HEK293T (cell line): ENCODE data around the gene PRKAA2.
"Not testable (repeated sequence)": the region's sequence is repeated elsewhere in the genome, so short reads cannot be mapped to it uniquely, and the experiment has no call there.

Source experiments
- CTCF ChIA-PET: fragments of 350-600 bp; formaldehyde crosslinking; extraction: SDS; loops from one replicate; lab custom pipeline; 2021; ENCODE audit warnings: antibody characterized with exemption, inconsistent platforms; lab: Yijun Ruan, JAX
- POLR2A ChIA-PET: fragments of 350-600 bp; formaldehyde crosslinking; extraction: SDS; loops from one replicate; lab custom pipeline; 2020; ENCODE audit warnings: antibody characterized with exemption, inconsistent platforms; lab: Yijun Ruan, JAX
- DNase-seq: peaks from one replicate; pipeline ENCODE4 v3.0.0; 2012; ENCODE audit warnings: mixed read lengths; ENCODE audit errors: extremely low spot score
- ARNT ChIP-seq: fragments of 450-650 bp; IDR thresholded peaks from 2 replicates; pipeline ENCODE4 v1.6.1; 2017; ENCODE audit warnings: mild to moderate bottlenecking
- BHLHE40 ChIP-seq: fragments of 450-650 bp; IDR thresholded peaks from 2 replicates; pipeline ENCODE4 v1.6.1; 2016; ENCODE audit warnings: mild to moderate bottlenecking, moderate library complexity, borderline replicate concordance
- CTBP1 ChIP-seq: fragments of 450-650 bp; IDR thresholded peaks from 2 replicates; pipeline ENCODE4 v1.6.1; 2016; ENCODE audit warnings: borderline replicate concordance
- ELF4 ChIP-seq: fragments of 450-650 bp; IDR thresholded peaks from 2 replicates; pipeline ENCODE4 v1.6.1; 2017; ENCODE audit warnings: antibody characterized with exemption
- FOXA1 ChIP-seq: fragments of 450-650 bp; IDR thresholded peaks from 2 replicates; pipeline ENCODE4 v1.6.1; 2016; ENCODE audit warnings: mild to moderate bottlenecking
- FOXK2 ChIP-seq: fragments of 450-650 bp; IDR thresholded peaks from 2 replicates; pipeline ENCODE4 v1.6.1; 2016; ENCODE audit warnings: mild to moderate bottlenecking
- FOXM1 ChIP-seq: fragments of 450-650 bp; IDR thresholded peaks from 2 replicates; pipeline ENCODE4 v1.6.1; 2017; ENCODE audit warnings: mild to moderate bottlenecking, borderline replicate concordance
- HDGF ChIP-seq: fragments of 450-650 bp; IDR thresholded peaks from 2 replicates; pipeline ENCODE4 v1.6.1; 2017; ENCODE audit warnings: antibody characterized with exemption, borderline replicate concordance
- L3MBTL2 ChIP-seq: fragments of 450-650 bp; conservative IDR thresholded peaks from 2 replicates; pipeline ENCODE4 v1.6.1; 2016; ENCODE audit warnings: mild to moderate bottlenecking
- LEF1 ChIP-seq: fragments of 450-650 bp; IDR thresholded peaks from 2 replicates; pipeline ENCODE4 v1.6.1; 2017; ENCODE audit warnings: mild to moderate bottlenecking, borderline replicate concordance
- NFRKB ChIP-seq: fragments of 450-650 bp; IDR thresholded peaks from 2 replicates; pipeline ENCODE4 v1.6.1; 2016; ENCODE audit warnings: mild to moderate bottlenecking, moderate library complexity
- PKNOX1 ChIP-seq: fragments of 450-650 bp; IDR thresholded peaks from 2 replicates; pipeline ENCODE4 v1.6.1; 2016
- SP1 ChIP-seq: fragments of 450-650 bp; IDR thresholded peaks from 2 replicates; pipeline ENCODE4 v1.6.1; 2017
- SUZ12 ChIP-seq: fragments of 450-650 bp; IDR thresholded peaks from 2 replicates; pipeline ENCODE4 v1.6.1; 2016; ENCODE audit warnings: mild to moderate bottlenecking
- TARDBP ChIP-seq: fragments of 450-650 bp; IDR thresholded peaks from 2 replicates; pipeline ENCODE4 v1.6.1; 2016
- ZNF384 ChIP-seq: fragments of 450-650 bp; IDR thresholded peaks from 2 replicates; pipeline ENCODE4 v1.6.1; 2016

PRKAA2 gene

DNA sequence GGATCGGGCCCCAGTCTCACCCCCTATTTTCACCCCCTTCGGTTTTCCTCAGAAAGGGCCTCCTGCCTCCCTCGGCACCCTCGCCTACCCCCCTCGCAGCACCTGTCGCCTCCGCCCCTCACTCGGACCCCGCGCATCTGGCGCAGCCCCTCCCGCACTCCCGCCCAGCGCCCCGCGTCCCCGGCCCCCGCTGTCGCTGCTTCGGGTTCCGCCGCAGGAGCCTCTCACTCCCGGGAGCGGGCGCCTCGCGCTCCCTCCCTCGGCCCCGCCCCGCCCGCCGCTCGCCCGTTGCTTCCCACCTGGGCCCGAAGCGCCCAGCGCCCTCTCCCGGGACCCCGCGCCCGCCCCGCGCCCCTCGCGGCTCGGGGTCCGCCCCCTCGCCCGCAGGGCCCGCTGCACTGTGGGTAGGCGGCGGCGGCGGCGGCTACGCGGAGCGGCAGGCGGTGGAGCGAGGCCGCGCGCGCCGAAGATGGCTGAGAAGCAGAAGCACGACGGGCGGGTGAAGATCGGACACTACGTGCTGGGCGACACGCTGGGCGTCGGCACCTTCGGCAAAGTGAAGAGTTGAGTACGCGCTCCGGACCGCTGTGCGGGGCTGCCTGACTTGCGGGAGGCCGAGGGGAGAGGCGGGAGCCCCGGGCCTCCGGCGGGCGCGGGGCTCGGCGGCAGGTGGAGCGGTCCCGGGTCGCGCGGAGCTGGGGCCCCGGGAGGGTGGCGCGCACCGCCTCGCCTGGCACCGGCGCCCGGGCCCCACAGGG is at the start of gene PRKAA2:
Gene PRKAA2 (plus strand): TSS at position 396 of the 758 bp plus-strand sequence. CDS start 74 bp downstream, at position 470.
- TF ChIP-seq FOXM1 (peak; percentile 38; the same call in 1 of the 2 replicates), ELF4 (no peak), NFRKB (no peak), ARNT (no peak), L3MBTL2 (peak; percentile 82), PKNOX1 (no peak), FOXA1 (no peak), LEF1 (0 out of 2 replicates have a peak, but pooled peaks have one; percentile 56), HDGF (no peak), SP1 (no peak), TARDBP (no peak), FOXK2 (no peak), SUZ12 (no peak), BHLHE40 (no peak), ZNF384 (no peak), CTBP1 (no peak)
- ChIA-PET POLR2A (interaction anchor here (0.6 to 0.9 kb wide), 3 partner anchors 25 to 56 kb away, joined by 3 to 4 read pairs (median 3); no protein-coding TSS in a partner anchor), CTCF (interaction anchor here (0.8 kb wide), 1 partner anchor 23 kb away, joined by 4 read pairs; no protein-coding TSS in a partner anchor)
- DNase-seq: peak; percentile 75

DNA sequence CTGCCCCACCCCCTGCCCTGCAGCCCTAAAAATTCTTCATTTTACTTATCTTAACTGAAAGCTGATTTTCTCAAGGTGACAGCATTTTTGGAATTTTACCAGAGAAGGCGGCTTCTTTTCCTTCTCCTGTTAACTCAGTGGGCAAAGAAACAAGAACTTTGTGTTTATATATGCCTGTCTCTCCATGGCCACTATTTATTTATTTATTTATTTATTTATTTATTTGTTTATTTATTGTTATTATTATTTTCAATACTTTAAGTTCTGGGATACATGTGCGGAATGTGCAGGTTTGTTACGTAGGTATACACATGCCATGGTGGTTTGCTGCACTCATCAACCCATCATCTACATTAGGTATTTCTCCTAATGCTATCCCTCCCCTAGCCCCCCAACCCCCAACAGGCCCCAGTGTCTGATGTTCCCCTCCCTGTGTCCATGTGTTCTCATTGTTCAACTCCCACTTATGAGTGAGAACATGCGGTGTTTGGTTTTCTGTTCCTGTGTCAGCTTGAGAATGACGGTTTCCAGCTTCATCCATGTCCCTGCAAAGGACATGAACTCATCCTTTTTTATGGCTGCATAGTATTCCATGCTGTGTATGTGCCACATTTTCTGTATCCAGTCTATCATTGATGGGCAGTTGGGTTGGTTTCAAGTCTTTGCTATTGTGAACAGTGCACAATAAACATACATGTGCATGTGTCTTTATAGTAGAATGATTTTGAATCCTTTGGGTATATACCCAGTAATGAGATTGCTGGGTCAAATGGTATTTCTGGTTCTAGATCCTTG is 49.5 kb upstream of the PRKAA2 start:
- DNase-seq, CTCF ChIA-PET, POLR2A ChIA-PET: not testable (repeated sequence)

GRCh38 chr1:56610097-56610496 is 35.0 kb upstream of the PRKAA2 start:
- POLR2A ChIA-PET, DNase-seq, CTCF ChIA-PET: not testable (repeated sequence)

DNA sequence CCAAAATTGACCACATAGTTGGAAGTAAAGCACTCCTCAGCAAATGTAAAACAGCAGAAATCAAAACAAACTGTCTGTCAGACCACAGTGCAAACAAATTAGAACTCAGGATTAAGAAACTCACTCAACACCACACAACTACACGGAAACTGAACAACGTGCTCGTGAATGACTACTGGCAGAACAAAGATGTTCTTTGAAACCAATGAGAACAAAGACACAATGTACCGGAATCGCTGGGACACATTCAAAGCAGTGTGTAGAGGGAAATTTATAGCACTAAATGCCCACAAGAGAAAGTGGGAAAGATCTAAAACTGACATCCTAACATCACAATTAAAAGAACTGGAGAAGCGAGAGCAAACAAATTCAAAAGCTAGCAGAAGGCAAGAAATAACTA is 34.3 kb upstream of the PRKAA2 start:
- POLR2A ChIA-PET, DNase-seq, CTCF ChIA-PET: not testable (repeated sequence)

GRCh38 chr1:56617141-56617540 is 28.0 kb upstream of the PRKAA2 start:
- ChIA-PET POLR2A (interaction anchor here (1.5 kb wide), 1 partner anchor 27 kb away, joined by 3 read pairs; no protein-coding TSS in a partner anchor), CTCF (no interaction called here)
- TF ChIP-seq SUZ12 (no peak), PKNOX1 (no peak), FOXM1 (no peak), ELF4 (no peak), BHLHE40 (no peak; the same call in 1 of the 2 replicates), TARDBP (no peak), NFRKB (no peak), CTBP1 (no peak), FOXA1 (no peak), FOXK2 (no peak; the same call in 1 of the 2 replicates)

DNA sequence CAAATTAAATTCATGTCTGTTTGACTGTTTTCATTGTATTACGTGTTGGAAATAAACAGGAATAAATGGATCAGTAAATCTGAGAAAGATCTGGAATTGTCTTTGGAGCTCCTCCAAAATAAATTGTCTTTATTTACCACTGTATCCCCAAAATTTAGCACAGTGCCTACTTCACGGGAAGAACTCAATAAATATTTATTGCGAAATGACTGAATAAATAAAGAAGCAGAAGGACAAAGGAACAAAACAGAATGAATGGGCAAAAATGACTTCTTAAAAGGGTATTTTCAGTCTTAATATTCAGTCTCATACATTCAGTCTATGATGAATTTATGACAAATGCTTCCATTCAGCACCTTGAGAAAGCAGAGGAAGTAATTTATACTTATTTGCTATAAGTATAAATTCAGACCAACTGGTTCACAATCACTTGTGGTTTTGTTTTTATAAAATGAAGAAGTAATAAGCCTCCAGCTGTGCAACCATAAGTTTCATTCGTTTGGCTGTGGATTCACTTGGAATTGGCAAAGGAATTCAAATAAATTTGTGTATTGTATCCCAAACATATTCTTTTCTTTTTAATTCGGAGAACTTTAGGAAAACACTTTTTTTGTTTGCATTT is 19.2 kb upstream of the PRKAA2 start:
- DNase-seq: no peak
- CTCF ChIA-PET: no interaction called here
- TF ChIP-seq TARDBP (no peak), FOXM1 (no peak), NFRKB (no peak), FOXA1 (no peak), L3MBTL2 (no peak), SUZ12 (no peak), HDGF (no peak), SP1 (no peak), ZNF384 (no peak), ELF4 (no peak), FOXK2 (no peak), LEF1 (no peak)
- POLR2A ChIA-PET: no interaction called here

More at GRCh38 chr1:56617141-56617540, 28.0 kb upstream of the PRKAA2 start:
- peak; percentile 53 for DNase-seq

DNA sequence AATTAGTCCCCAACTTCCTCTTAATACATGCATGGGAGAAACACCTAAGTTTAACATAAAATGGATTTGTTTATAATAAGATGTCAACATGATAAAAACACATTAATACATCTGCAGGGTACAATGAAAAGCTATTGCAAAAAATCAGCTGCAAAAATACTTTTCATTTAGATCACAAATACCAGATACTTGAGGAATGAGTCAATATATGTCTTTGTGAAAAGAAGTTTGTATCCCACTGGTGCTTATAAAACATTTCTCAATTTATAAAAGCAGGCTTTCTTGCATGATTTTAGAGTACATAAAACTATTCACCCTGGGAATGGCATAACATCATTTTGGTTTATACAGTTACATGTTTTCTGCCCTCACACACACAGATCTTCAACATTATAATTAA is 18.6 kb upstream of the PRKAA2 start:
- ChIA-PET CTCF (no interaction called here), POLR2A (no interaction called here)
- DNase-seq: no peak
- TF ChIP-seq FOXA1 (no peak), TARDBP (no peak), ELF4 (no peak), BHLHE40 (no peak), NFRKB (no peak), PKNOX1 (no peak), CTBP1 (no peak), SUZ12 (no peak), SP1 (no peak), ZNF384 (no peak), HDGF (no peak)
